Cardiac fibroblast (primary cell): Measurements from ENCODE around the gene MCRIP2.

Source experiments
- DNase-seq, 2 donors: peaks; one replicate each; pipeline versions ENCODE4 v3.0.0 to v3.0.0-alpha.2; 2010; ENCODE audit warnings: low read depth in 2 of 2
- H3K4me3 ChIP-seq, 2 donors: replicated peaks in 1 of 2; 1 replicate in 1 of 2; 2 replicates in 1 of 2; pipeline ENCODE4 v1.5.1; 2011; ENCODE audit warnings: low read depth in 2 of 2, low read length in 2 of 2, mild to moderate bottlenecking in 2 of 2, moderate library complexity in 1 of 2
- CTCF ChIP-seq: IDR thresholded peaks from one replicate; pipeline ENCODE4 v1.5.1; 2011; ENCODE audit warnings: low read depth, mild to moderate bottlenecking, low read length, inconsistent platforms

Gene MCRIP2

DNA sequence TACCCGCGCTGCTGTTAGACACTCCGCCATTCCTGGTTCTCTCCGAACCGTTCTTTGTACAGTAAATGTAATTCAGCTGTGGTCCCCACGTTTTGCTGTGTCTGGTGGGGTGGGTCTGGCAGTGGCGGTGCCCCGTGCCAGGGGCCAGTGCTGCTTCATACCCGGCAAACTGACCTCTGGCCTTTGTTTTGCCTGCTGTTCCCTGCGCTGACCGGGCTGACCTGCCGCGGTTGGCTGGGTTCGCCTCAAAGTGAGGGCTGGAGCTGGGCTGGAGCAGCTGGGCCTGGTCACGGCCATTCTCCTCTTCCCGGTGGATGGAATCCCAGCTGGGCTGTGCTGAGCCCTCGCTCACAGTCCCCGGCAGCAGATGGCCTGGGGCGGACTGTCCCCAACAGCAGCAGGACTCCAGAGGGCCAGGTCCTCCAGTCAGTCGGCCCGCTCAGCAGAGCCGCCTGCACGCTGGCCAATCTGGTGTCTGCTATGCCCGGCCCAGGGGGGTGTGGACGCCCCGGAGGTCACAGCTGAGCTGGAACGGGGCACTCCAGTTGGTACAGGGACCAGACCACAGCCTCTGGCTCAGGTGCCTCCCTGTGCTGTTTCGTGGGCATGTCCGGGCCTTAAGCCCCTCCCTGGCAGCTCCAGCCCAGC is 12.3 kb upstream of the MCRIP2 start:
- TF ChIP-seq CTCF, result no peak
- no peak for DNase-seq
- no peak overlapping the region for H3K4me3 ChIP-seq

GRCh38 chr16:629833-630248 is 11.8 kb upstream of the MCRIP2 start:
- H3K4me3 ChIP-seq, result no peak overlapping the region
- no peak for DNase-seq
- TF ChIP-seq CTCF, result no peak

- no peak for TF ChIP-seq CTCF
- no peak for DNase-seq
- H3K4me3 ChIP-seq, result no peak overlapping the region
Measured at GRCh38 chr16:630249-630814, 11.3 kb upstream of the MCRIP2 start.

DNA sequence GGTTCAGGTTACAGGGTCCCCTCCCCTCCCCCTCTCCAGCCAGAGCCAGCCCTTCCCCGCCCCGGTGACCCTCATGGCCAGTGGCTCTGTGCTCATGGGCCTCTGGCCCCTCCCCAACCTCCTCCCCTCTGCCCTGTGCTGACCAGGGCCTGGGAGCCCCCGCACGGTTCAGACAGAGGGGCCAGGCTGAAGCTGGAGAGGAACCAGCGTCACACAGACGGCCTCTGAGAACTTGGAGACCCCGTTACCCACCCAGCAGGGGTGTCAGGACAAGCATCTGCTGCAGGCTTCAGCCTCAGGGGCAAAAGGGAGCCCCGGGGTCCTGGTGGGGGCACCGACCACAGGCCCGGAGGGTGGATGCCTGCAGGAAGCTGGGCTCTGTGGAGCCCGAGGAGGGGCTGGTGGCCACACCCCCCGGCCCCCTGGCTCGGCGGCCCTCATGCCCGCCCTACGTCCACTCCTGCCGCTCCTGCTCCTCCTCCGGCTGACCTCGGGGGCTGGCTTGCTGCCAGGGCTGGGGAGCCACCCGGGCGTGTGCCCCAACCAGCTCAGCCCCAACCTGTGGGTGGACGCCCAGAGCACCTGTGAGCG is 10.7 kb upstream of the MCRIP2 start, which contains the start of gene WFIKKN1:
WFIKKN1 (plus strand) TSS at position 171 of the 591 bp plus-strand sequence; CDS start at position 440, 269 bp downstream.
- no peak within 1 kb of the TSS for H3K4me3 ChIP-seq
- DNase-seq, result no peak
- no peak for TF ChIP-seq CTCF

- no peak overlapping the region for H3K4me3 ChIP-seq
- DNase-seq, result no peak
- no peak for TF ChIP-seq CTCF
Measured at GRCh38 chr16:631808-632358, 9.7 kb upstream of the MCRIP2 start.

DNA sequence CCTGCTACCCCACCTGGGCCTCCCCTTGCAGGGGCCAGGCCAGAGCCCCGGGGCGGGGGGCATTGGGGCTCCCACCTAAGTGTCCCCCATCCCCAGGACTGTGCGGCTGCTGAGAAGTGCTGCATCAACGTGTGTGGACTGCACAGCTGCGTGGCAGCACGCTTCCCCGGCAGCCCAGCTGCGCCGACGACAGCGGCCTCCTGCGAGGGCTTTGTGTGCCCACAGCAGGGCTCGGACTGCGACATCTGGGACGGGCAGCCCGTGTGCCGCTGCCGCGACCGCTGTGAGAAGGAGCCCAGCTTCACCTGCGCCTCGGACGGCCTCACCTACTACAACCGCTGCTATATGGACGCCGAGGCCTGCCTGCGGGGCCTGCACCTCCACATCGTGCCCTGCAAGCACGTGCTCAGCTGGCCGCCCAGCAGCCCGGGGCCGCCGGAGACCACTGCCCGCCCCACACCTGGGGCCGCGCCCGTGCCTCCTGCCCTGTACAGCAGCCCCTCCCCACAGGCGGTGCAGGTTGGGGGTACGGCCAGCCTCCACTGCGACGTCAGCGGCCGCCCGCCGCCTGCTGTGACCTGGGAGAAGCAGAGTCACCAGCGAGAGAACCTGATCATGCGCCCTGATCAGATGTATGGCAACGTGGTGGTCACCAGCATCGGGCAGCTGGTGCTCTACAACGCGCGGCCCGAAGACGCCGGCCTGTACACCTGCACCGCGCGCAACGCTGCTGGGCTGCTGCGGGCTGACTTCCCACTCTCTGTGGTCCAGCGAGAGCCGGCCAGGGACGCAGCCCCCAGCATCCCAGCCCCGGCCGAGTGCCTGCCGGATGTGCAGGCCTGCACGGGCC is 8.9 kb upstream of the MCRIP2 start:
- TF ChIP-seq CTCF, result no peak
- H3K4me3 ChIP-seq, result no peak overlapping the region
- no peak for DNase-seq
